Stimulated activated CD4-positive, alpha-beta T cell treated with anti-CD3 and anti-CD28 coated beads, Interleukin-2, amount 100 ng/mL, for 24 hours (primary cell): ENCODE measurements around the gene C2CD4B.

Experiments used
- DNase-seq, 2 donors: peaks; one replicate each; pipeline ENCODE4 v3.0.0-alpha.2; 2020

C2CD4B gene

DNA sequence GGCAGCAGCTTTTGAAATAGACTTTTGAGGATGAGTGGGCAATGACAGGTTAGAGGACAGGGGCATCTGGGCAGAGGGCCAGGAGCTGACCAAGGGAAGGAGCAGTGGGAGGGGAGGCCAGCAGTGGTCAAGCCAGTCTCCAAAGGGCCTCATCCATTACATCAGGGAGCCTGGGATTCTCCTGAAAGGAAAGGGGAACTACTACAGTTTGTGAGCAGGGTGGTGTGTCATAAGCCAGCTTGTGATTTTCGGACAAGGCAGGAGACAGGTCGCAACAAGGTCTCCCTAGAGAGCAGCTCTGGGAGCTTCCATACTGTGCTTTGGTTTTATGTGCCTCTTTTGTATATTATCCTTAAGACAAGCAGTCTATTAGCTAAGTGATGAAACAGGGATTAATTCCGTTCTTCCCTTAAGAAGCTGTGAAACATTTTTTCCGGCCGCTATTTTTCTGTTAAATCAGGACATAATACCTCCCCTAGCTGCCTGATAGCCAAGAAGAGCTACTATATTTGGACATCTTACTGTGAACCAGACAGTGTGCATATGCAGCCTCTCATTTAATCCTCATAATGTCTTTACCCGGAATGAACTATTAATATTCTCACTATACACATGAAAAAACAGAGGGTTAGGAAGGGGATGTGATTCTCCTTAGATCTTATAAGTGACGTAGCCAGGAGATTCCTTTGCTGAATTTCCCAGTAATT lies 46.4 kb downstream of the C2CD4B start:
- no peak for DNase-seq

DNA sequence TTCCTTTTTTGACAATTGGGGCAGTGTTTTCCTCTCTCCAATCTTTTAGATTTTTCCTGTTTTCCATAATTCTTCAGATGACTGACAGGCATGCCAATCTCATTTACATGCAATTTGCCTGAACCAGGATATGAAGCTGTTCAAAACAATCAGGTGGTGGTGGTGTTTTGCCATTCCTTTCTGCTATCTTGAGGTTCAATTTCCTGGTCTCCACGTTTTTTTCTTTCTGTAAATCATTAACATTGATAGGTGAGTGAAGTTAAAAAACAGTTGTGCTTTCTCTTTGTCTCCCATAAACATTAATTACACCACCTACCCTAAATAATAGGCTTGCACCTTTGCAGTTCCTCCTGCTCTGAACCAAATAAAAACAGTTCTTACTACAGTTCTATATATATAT lies 49.2 kb downstream of the C2CD4B start:
- no peak for DNase-seq
